K562 (cell line): Measurements from ENCODE around the gene STK24.

ENCODE experiments used
- ATF1 ChIP-seq, 2 experiments: fragments of 450-650 bp in 1 of 2; IDR thresholded peaks; 2 replicates each; pipeline ENCODE4 v1.6.1; 2016; ENCODE audit warnings: missing compliant biosample characterization in 1 of 2, missing genetic modification characterization in 1 of 2
- BHLHE40 ChIP-seq: IDR thresholded peaks from 2 replicates; pipeline ENCODE4 v1.6.1; 2011; ENCODE audit warnings: low read length, improper control_type of control experiment
- CREM ChIP-seq: IDR thresholded peaks from 2 replicates; pipeline ENCODE4 v1.6.1; 2014; ENCODE audit warnings: antibody characterized with exemption, low read depth
- ZNF232 ChIP-seq: sonication (generic); formaldehyde crosslinking; IDR thresholded peaks from 2 replicates; pipeline ENCODE4 v1.8.0; 2022; ENCODE audit warnings: mild to moderate bottlenecking, missing genetic modification reagents
- TF ChIP-seq, protein P1 (sequence below): sonication (generic); formaldehyde crosslinking; IDR thresholded peaks from 2 replicates; pipeline ENCODE4 v1.4.0; 2020; ENCODE audit warnings: mild to moderate bottlenecking, missing genetic modification reagents
- TF ChIP-seq, protein P2 (sequence below), 3 experiments: IDR thresholded peaks in 2 of 3; conservative IDR thresholded peaks in 1 of 3; 2 replicates each; pipeline ENCODE4 v1.5.1; 2011 to 2012; ENCODE audit warnings: low read length in 3 of 3, mild to moderate bottlenecking in 3 of 3, control low read depth in 2 of 3, improper control_type of control experiment in 1 of 3, inconsistent platforms in 1 of 3, low read depth in 1 of 3, mixed read lengths in 1 of 3, moderate library complexity in 1 of 3; ENCODE audit not compliant: insufficient read depth in 2 of 3

DNA sequence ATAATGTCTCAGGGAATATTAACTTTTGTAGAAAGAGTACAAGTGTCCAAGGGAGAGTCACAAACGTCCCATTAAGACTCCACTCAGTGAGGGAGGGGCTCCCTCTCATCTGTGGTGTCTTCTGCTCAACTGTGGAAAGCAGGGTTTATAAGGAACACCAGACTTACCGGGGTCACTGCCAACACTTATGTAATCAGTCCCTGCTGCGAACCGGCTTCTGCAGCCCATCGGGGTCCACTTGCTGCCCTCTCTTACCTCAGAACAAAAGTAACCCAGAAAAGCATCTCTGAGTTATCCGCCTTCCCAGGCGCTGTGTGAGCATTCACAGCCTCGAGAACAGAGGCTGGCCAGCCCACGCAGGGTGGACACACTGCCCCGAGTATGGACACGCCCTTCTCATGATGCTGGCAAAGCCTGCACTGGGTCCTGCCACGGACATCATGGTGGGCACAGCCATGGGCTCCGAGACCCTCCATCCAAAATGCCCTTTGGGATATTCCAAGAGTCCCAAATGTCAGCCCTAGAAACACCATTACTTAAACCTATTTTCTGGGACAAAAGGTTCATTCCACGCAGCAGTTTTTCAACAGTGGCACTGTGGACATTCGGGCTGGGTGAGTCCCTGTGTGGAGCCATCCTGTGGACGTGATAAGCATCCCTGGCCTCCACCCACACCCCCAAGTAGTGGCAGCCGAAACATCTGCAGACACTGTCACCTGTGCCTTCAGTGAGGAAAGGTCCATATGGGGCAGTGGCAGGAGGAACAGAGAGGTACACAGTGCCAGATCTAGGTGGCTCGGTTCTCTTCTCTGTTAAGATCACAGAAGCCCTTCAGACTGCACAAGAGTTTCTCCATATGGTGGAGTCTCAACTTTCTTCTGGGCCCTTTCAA, 63.9 kb downstream of the STK24 start:
- no peak for TF ChIP-seq BHLHE40
- TF ChIP-seq ATF1 (CRISPR knock-in tag; IDR thresholded peaks at IDR 0.05), result no peak
- TF ChIP-seq ATF1 (tag; IDR thresholded peaks at IDR 0.05), result no peak
- TF ChIP-seq, protein P1, sequence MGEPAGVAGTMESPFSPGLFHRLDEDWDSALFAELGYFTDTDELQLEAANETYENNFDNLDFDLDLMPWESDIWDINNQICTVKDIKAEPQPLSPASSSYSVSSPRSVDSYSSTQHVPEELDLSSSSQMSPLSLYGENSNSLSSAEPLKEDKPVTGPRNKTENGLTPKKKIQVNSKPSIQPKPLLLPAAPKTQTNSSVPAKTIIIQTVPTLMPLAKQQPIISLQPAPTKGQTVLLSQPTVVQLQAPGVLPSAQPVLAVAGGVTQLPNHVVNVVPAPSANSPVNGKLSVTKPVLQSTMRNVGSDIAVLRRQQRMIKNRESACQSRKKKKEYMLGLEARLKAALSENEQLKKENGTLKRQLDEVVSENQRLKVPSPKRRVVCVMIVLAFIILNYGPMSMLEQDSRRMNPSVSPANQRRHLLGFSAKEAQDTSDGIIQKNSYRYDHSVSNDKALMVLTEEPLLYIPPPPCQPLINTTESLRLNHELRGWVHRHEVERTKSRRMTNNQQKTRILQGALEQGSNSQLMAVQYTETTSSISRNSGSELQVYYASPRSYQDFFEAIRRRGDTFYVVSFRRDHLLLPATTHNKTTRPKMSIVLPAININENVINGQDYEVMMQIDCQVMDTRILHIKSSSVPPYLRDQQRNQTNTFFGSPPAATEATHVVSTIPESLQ (CRISPR knock-in tag), result no peak
- TF ChIP-seq CREM, result no peak
- TF ChIP-seq, protein P2, sequence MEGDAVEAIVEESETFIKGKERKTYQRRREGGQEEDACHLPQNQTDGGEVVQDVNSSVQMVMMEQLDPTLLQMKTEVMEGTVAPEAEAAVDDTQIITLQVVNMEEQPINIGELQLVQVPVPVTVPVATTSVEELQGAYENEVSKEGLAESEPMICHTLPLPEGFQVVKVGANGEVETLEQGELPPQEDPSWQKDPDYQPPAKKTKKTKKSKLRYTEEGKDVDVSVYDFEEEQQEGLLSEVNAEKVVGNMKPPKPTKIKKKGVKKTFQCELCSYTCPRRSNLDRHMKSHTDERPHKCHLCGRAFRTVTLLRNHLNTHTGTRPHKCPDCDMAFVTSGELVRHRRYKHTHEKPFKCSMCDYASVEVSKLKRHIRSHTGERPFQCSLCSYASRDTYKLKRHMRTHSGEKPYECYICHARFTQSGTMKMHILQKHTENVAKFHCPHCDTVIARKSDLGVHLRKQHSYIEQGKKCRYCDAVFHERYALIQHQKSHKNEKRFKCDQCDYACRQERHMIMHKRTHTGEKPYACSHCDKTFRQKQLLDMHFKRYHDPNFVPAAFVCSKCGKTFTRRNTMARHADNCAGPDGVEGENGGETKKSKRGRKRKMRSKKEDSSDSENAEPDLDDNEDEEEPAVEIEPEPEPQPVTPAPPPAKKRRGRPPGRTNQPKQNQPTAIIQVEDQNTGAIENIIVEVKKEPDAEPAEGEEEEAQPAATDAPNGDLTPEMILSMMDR (IDR thresholded peaks at IDR 0.05 in 2 of 3, conservative IDR thresholded peaks at IDR 0.05 in 1 of 3; ENCODE audit: insufficient read depth in 2 of 3, low read depth in 1 of 3, low read length in 3 of 3), result no peak
- no peak for TF ChIP-seq ZNF232 (CRISPR knock-in tag)
